ENCODE measurements around the gene SUSD6. TPM values are rescaled to one million over a fixed set of nuclear protein-coding genes. Genes with fewer than 3 reads are reported as not detected.
"Not testable (repeated sequence)": the region's sequence is repeated elsewhere in the genome, so short reads cannot be mapped to it uniquely, and the experiment has no call there.

SUSD6 gene
- total RNA-seq, 1 donor from 2014 or later = 31.2 TPM

DNA sequence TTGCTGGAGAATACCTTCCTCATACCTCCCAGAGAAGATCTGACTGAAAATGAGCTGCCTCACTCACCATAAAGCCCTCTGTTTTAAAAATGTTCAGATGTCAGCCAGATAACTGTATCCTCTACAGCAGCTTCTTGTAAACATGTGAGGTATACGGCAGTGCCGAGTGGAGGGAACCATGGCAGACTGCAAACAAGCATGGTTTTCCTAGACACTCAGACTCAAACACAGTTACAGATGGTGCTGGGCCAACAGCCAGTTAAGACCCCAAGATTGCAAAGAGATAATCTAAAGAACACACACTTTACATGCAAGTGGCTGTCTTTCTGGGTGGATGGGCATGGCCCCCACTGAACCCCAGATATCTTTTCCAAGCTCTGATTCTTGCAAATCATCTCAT, 20.1 kb upstream of the SUSD6 start:
- Mint-ChIP-seq H3K4me3 (ENCODE audit: unreplicated experiment) (no peak overlapping the region), H3K27ac (ENCODE audit: unreplicated experiment) (no peak overlapping the region), H3K36me3 (ENCODE audit: unreplicated experiment) (no peaks in the 10 kb centered on the region), H3K9me3 (ENCODE audit: unreplicated experiment) (no peaks in the 10 kb centered on the region), H3K27me3 (ENCODE audit: unreplicated experiment) (peaks cover 20% of the 10 kb centered on the region), H3K4me1 (ENCODE audit: unreplicated experiment) (no peaks in the 10 kb centered on the region)
- no peak for DNase-seq (ENCODE audit: extremely low spot score, unreplicated experiment)
- TF ChIP-seq, protein P1, sequence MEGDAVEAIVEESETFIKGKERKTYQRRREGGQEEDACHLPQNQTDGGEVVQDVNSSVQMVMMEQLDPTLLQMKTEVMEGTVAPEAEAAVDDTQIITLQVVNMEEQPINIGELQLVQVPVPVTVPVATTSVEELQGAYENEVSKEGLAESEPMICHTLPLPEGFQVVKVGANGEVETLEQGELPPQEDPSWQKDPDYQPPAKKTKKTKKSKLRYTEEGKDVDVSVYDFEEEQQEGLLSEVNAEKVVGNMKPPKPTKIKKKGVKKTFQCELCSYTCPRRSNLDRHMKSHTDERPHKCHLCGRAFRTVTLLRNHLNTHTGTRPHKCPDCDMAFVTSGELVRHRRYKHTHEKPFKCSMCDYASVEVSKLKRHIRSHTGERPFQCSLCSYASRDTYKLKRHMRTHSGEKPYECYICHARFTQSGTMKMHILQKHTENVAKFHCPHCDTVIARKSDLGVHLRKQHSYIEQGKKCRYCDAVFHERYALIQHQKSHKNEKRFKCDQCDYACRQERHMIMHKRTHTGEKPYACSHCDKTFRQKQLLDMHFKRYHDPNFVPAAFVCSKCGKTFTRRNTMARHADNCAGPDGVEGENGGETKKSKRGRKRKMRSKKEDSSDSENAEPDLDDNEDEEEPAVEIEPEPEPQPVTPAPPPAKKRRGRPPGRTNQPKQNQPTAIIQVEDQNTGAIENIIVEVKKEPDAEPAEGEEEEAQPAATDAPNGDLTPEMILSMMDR (IDR thresholded peaks at IDR 0.05) = no peak

DNA sequence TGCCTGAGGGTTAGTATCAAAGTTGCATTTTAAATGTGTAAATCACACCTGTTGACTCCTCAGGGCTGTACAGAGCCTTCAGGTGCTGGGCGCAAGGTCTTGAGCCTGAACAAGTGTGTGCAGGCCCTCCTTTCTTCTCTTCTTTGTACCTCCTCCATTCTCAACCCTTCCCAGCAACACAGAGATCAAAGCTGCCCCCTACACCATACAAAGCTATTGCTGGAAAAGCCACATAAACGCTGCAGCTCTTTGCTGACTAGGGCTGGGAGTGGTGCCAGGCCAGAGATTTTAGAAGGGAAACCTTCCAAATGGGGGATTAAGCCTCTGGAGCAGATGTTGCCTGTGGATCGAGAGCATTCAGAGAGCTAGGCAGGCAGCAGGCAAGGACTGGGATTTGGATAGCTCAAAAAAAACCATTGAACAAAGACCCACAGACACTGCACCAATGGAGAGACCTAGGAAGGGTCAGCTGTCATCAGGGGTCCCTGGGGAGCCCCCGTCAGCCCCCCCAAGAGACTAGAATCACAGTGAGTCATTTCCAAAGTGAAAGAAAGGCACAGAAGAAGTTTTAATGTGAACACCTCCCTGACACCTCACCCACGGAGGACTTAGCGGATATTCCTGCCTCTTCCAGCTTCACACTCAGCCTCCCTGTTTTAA, 18.2 kb upstream of the SUSD6 start:
- no peak overlapping the region for H3K27ac Mint-ChIP-seq (ENCODE audit: unreplicated experiment)
- peaks cover 15% of the 10 kb centered on the region for H3K27me3 Mint-ChIP-seq (ENCODE audit: unreplicated experiment)
- H3K4me3 Mint-ChIP-seq (ENCODE audit: unreplicated experiment) = no peak overlapping the region
- H3K4me1 Mint-ChIP-seq (ENCODE audit: unreplicated experiment) = no peaks in the 10 kb centered on the region
- H3K9me3 Mint-ChIP-seq (ENCODE audit: unreplicated experiment) = no peaks in the 10 kb centered on the region
- TF ChIP-seq, protein P1 (IDR thresholded peaks at IDR 0.05) = no peak
- no peaks in the 10 kb centered on the region for H3K36me3 Mint-ChIP-seq (ENCODE audit: unreplicated experiment)
- DNase-seq (ENCODE audit: extremely low spot score, unreplicated experiment) = no peak

DNA sequence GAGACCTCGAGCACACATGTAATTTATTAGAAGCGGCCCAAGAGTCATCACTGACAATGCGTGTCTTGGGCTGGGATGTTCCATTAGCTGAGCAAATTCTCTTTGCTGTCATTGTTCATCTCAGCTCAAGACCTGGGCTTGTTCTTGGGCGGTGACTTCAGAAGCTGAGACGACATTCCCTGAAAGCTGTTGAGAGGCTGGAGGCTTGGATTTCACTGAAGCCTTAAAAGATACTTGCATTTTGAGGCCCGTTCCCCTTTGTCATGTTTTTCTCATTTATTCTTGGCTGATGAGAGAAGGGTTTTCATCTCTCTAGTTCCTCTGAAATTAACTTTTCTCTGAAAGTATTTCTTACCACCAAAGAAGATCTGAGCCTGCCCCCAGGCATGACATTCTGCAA, 16.6 kb upstream of the SUSD6 start:
- no peaks in the 10 kb centered on the region for H3K9me3 Mint-ChIP-seq (ENCODE audit: unreplicated experiment)
- H3K4me1 Mint-ChIP-seq (ENCODE audit: unreplicated experiment) = no peaks in the 10 kb centered on the region
- H3K27me3 Mint-ChIP-seq (ENCODE audit: unreplicated experiment) = peaks cover 5% of the 10 kb centered on the region
- DNase-seq (ENCODE audit: extremely low spot score, unreplicated experiment) = no peak
- H3K4me3 Mint-ChIP-seq (ENCODE audit: unreplicated experiment) = no peak overlapping the region
- no peak overlapping the region for H3K27ac Mint-ChIP-seq (ENCODE audit: unreplicated experiment)
- TF ChIP-seq, protein P1 (IDR thresholded peaks at IDR 0.05) = no peak
- H3K36me3 Mint-ChIP-seq (ENCODE audit: unreplicated experiment) = no peaks in the 10 kb centered on the region

DNA sequence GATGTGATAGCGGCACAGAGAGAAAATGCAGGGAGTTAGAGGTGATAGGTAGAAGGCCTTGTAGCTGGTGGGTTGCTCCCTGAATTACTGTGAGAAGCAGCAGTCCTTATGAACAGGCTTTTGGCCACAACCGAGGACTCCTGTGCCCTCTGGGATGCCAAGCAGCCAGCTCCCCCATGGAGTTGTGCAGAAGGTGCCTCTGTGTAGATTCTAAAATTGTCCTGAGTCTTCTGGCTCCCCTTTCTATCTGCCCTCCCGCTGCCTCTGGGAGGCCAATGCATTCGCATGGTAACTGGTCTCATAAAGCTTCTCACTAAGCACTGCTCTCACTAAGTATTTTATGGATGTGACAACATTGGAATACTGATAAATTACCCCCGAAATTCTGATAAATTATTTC, 16.1 kb upstream of the SUSD6 start:
- TF ChIP-seq, protein P1 (IDR thresholded peaks at IDR 0.05) = no peak
- Mint-ChIP-seq H3K36me3 (ENCODE audit: unreplicated experiment) (no peaks in the 10 kb centered on the region), H3K9me3 (ENCODE audit: unreplicated experiment) (no peaks in the 10 kb centered on the region), H3K4me3 (ENCODE audit: unreplicated experiment) (no peak overlapping the region), H3K27me3 (ENCODE audit: unreplicated experiment) (peaks cover 5% of the 10 kb centered on the region), H3K27ac (ENCODE audit: unreplicated experiment) (no peak overlapping the region), H3K4me1 (ENCODE audit: unreplicated experiment) (no peaks in the 10 kb centered on the region)
- DNase-seq (ENCODE audit: extremely low spot score, unreplicated experiment) = no peak

DNA sequence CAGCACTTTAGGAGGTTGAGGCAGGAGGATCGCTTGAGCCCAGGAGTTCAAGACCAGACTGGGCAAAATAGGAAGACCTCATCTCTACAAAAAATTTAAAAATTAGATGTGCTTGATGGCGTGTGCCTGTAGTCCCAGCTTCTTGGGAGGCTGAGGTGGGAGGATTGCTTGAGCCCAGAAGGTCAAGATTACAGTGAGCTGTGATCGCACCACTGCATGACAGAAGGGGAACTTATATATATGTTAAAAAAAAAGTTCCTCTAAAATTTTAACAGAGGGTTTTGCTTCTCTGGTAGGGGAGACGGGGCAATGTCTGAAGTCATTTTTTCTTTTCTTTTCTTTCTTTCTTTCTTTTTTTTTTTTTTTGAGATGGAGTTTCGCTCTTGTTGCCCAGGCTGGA, 12.0 kb upstream of the SUSD6 start:
- H3K4me3 Mint-ChIP-seq (ENCODE audit: unreplicated experiment); DNase-seq (ENCODE audit: extremely low spot score, unreplicated experiment): not testable (repeated sequence)

More for the DNA sequence above, 12.0 kb upstream of the SUSD6 start:
- H3K36me3 Mint-ChIP-seq (ENCODE audit: unreplicated experiment); H3K27me3 Mint-ChIP-seq (ENCODE audit: unreplicated experiment); H3K27ac Mint-ChIP-seq (ENCODE audit: unreplicated experiment); H3K4me1 Mint-ChIP-seq (ENCODE audit: unreplicated experiment); H3K9me3 Mint-ChIP-seq (ENCODE audit: unreplicated experiment): not testable (repeated sequence)

Measured in osteocyte (in vitro differentiated cells).